Activated T-helper 1 cell treated with anti-CD3 and anti-CD28 coated beads, Interleukin-2, amount 50 U/mL, for 16 hours (primary cell): ENCODE results near the gene TMEM37.

ENCODE experiments used
- DNase-seq, 2 donors: peaks; one replicate each; pipeline ENCODE4 v3.0.0-alpha.2; 2020; ENCODE audit warnings: low read depth in 1 of 2, low spot score in 1 of 2

Gene TMEM37

DNA sequence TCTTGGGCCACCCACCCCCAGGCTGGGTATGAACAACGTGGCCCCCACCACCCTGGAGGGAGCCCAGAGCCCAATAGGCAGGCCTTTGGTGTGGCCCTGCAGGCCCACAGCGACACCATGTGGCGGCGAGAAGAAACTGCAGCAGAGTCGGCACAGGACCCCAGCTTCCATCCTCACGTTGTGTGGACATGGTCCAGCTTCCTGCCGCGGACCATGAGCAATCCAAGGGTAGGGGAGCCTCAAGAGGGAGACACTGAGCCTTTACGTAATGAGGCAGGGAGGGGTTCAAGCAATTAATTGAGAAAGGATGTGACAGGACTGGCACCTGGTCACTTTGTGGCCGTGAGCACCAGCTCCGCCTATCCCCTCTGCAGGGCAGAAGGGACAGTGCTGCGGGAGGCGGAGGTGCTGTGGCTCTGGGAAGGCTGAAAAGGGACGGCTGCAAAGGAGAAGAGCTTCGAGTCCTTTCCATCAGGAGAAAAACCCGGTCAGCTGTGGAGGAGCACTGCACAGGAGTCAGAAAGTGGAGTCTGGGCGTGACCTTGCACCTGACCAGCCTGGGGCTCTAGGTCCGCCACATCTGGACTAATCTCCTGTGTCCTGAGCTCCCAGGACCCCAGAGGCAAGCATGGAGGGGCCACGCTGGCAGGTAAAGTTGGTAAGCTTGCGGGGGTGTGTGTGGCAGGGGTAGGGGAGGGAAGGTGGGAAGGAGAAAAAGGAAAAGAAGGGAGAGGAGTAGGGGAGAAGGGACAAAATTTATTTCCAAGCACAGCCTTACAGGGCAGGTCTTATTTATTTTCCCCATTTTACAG is 44.9 kb downstream of the TMEM37 start:
- DNase-seq, result no peak

DNA sequence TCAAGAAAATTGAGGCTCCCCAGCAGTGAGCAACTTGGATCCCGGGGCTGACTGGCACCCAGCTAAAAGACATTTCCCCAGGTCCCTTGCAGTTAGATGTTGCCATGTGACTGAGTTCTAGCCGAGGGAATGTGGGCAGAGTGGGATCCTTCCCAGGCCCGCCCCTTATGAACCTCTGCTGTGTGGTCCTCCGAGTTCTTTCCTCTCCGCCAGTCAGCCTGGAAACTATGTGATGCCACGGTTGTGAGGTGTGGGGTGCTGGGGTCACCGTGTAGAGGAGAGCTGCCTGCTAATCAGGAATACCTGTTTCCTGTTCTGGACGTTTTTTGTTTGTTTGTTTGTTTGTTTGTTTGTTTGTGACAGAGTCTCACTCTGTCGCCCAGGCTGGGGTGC is 45.5 kb downstream of the TMEM37 start:
- DNase-seq, result no peak

DNA sequence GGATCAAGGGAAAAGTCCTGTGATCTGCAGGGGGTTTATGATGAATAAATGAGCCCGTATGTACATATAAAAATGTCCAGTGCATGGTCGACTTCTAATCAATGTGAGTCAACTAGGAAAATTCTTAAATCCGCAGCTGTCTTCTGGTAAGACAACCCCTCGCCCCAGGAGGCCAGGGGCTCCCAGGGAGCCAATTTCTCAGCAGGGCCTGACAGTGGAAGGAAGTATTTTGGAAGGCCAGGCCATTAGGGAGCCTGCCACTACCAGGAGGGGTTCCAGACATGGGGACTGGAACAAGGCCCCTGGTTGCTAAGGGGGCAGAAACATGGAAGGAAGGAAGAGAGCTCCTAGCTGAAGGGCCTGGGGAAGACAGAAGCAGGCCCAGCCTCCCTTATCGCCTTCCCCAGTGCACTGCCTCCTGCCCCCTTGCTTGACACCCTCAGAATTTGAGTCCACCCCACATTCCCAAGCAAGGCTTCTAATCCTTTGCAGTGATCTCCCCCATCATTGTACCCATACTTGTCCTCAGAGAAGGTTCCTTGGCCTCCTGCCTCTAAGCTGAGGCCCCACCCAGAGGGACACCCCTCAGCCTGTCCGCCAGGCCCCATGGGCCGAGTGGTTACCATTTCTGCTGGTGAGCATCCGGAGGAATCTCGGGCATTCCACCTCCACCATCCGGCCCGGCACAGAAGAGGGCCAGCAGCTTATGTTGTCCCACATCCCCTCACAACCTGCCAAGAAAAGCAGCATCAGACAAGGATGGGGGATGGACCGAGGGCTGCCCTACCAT is 46.7 kb downstream of the TMEM37 start:
- no peak for DNase-seq

DNA sequence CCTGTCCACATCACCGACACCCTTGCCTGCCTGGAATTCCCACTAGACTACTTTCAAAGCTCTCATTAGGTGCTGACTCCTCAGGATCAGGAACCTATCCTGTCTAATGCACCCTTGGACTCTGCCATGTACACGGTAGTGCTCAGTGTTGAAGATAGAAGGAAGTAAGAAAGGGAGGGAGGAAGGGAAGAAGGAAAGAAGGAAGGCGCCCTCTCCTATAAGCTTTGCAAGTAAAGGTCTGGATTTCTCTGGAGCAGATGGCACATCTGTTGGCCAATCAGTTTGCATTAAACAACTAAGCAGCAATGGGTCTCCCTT is 47.3 kb downstream of the TMEM37 start:
- DNase-seq, result no peak

DNA sequence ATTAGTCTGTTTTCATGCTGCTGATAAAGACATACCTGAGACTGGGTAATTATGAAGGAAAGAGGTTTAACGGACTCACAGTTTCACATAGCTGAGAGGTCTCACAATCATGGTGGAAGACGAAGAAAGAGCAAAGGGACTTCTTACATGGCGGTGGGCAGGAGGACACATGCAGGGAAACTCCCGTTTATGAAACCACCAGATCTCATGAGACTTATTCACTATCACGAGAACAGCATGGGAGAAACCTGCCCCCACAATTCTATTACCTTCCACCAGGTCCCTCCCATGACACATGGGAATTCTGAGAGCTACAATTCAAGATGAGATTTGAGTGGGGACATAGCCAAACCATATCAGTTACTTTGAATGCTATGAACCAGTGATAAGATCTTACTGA is 48.5 kb downstream of the TMEM37 start:
- DNase-seq, result no peak

DNA sequence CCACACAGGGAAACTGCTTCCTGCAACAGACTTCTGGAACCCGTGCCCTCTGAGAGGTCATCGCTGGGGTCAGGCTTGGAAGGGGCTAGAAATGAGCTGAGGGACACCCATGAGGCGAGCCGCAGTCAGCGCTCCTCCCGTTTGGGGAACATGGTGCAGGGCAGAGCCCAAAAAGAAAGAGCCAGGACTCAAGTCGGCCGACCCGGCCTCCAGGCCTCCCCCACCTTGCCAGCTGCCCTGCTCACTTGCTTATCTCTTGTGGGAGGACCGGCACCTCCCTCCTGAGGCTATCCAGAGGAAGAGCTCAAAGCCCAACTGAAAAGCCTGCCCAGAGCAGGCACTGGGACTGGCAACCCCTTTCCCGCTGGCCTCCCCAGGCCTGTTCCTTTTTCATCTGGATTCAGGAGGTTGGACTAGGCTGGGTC is 49.1 kb downstream of the TMEM37 start:
- DNase-seq, result no peak

DNA sequence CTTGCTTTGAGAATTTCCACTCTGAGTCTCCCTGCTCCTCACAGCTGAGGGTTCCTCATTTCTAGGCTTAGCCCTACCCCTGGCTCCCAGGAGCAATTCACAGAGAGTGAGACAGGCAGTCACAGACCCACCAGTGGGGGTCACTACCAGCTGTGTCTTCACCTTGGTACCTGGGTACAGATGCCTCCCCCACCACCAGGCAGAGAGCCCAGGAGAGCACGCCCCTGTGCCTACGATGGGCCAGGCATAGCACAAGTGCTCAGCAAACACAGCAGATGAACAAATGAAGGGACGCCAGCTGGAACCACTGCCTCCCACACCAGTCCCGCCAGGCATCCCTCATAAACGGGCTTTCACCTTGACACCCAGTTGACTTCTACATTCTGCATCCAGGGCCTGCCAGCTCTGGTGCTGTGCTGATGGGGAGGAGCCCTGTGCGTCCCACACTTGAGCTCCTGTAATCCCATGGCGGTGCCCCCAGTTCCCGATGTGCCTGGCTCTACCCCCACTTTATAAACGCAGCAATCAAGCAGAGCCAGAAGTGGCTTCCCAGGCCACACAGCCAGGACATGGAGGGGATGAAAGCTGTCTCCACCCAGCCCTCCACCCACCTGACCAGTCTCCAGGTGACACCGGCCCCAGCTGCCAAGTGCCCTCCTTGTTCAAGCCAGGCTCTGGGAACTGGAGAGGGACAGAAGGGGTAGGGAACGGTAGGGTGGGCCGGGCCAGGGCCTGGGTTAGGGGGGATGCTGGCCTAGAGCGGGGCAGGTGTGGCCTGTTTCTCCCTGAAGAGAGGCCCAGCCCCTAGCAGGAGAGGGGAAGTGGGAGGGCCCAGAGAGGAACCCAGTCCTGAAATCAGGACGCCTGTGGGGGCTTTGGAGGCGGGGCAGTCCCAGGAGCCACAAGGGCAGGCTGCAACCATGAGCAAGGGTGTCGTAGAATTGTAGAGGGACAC is 50.1 kb downstream of the TMEM37 start:
- no peak for DNase-seq

DNA sequence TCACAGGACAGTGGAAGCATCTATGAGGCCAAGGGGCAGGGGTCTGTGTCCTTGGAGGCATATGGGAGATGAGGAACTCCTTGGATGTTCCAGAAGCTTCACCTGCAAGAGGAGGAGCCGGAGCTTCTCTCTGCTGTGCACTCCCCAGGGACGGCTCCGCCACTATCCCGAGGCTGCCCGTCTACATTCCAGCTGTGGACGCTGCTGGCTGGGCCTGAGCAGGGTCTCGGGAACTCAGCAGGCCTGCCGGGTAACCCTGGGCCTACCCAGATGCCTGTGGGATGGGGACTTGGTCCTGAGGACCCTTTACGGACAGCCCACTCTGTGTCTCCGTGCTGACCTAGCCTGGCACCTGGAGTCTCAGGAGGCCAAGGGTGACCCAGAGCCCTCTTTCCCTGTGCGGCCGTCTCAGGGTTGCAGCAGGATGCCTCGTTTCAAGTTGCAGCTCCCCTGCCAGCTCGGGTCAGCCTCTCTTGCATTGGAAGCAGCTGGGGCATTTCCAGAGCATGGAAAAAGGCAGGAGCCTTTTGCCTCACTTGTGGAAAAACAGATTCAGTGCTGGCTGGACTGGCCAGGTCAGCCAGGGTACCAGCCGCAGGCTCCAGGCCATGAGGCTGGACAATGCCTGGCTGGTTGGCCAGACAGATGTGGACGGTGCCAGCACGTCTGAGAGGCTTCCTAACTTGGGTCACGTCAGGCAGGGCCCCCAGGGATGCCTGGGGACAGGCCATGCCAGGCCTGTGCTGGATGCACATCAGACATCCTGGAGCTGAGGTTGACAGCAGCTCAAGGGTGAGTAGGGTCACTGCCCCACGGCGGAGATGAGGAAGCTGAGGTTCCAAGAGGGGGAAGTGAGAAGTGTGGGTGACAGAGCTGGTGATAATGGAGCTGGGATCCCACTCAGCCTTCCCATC is 51.1 kb downstream of the TMEM37 start:
- DNase-seq, result no peak

DNA sequence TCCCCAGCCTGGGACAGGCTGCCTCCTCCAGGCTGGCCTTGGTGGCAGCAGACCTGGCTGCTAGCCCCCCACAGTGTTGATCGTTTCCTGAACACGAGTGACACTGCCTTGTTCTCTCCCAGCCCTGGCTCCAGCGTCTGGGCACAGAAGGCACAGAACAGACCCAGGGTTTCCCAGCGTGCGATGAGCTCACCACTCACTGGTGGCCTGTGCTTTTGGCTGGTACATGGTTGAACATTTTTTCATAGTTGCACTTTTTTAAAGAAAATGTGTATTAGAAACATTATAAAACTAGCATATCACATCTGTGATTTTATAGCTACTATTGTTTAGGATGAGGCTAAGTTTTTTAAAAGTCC is 51.7 kb downstream of the TMEM37 start:
- DNase-seq, result no peak

DNA sequence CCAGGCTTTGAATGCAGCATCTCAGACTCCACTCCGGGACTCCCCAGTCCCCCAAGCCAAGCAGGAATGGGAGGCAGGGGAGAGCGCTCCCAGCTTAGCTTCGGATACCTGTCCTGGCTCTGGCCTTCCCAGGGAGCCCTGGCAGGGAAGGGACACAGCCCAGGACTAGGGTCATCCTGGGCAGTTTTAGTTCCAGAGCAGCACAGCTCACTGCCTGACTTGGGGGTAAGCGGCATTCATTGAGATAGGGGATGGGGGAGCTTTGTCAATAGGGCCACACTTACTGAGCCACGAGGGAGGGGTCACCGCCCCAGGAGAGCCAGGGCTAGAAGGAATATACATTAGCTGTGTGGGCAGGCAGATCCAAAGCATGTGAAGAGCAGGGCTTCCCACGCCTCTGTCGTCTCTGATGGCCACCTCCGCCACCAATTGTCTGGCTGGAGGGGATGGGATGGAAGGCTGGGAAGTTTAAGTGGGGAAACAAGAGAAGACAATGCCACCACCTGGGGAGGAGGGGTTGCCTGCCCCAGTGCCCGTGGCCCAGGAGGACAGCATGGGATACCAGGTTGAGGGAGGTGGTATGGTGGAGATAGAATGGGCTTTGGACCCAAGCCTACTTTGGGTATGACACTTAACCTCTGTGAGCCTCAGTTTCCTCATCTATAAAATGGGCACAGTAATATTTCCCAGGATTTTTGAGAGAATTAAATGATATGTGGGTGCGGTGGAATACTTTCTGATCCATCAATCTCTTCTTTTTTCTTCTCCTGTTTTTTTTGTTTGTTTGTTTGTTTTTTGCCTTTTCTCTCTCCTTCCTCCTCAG is 52.5 kb downstream of the TMEM37 start:
- DNase-seq, result no peak

DNA sequence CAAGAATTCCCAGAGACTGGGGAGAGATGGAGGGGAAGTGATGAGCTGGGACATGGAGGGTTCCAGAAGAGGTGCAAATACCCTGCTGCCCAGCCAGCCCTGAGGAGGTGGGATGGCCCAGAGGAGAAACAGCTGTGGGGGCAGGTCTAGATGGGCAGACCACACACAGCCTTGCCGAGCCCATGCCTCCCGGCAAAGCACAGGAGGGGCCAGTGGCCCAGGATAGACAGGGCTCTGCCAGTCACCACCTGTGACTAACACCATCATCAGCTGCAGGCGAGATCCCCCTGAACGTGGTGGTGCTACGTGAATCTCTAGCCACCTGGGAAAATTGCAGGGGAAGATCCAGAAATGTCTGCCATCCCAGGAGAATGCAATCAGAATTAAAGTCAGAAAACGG is 53.2 kb downstream of the TMEM37 start:
- DNase-seq, result no peak

DNA sequence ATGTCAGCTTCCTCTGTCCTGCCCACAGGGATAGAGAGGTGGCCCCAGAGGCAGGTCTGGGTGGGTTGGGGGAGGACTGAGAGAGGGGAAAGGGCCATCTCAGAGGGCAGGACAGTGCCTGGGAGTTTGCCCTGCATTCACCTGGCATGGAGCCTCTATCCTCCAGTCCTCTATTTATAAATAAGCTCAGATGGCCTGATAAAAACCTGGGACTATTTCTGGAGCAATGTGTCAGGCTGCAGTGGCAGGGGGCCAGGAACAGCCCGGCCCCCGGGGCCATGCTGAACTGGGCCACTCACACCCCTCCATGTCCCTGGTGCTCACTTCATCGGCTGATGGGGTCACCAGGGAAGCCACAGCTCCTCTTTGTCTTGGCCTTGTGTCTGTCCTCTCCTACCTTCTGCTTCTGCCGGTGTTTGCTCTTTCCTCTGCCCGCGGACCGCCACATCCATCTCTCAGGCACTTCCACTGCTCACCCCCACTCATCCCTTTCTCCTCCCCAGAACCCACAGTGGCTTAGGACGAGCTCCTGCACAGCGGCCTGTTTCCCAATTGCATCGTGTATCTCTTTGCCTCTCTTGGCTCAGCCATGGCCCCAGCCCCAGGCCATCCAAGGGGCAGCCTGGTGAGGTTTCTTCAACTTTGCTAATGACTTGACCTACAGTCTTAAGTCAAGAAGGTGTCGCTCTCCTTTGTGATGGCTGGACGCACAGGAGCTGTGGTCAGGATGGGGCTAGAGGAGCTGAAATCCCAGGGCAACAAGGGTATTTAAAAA is 53.9 kb downstream of the TMEM37 start:
- DNase-seq, result no peak

DNA sequence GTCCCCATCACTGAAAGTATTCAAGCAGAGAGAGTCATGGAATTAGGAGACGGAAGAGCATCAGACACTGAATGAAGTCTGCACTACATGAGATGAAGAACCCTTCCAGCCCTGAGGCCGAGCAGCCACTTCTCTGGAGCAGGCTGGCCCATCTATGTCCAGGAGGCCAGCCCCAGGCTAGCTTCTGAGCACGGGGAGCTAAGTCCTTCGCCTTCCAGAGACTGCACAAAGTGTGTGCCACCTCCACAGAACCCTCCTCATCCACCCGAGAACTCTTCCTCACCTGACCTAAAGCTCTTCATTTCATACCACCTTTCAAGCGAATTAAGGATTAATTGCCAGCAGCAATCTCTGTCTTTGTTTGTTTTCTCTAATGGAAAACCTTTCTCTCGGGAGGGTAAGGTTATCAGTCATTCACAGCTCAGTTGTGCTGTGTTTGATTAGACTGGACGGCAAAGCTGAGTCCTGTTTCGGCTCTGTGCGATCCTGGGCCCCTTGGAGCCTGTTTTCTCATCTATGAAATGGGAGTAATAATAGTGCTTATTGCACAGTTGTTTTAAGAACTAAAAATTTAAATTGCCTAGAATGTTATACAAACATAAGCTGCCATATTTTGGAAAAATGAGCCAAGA is 54.7 kb downstream of the TMEM37 start:
- DNase-seq, result no peak

DNA sequence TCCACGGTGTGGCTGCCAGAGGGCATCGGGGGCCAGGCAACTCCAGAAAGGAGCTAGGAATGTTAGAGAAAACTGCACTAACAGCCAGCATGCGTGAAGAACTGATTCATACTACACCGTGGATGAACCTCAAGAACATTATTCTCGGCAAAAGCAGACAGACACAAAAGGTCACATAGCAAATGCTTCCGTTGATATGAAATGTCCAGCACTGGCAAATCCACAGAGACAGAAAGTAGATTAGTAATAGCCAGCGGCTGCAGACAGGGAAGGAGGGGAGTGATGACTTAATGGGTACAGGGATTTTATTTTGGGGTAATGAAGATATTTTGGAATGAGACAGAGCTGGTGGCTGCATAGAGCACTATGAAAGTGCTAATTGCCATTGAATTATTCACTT is 55.2 kb downstream of the TMEM37 start:
- no peak for DNase-seq

DNA sequence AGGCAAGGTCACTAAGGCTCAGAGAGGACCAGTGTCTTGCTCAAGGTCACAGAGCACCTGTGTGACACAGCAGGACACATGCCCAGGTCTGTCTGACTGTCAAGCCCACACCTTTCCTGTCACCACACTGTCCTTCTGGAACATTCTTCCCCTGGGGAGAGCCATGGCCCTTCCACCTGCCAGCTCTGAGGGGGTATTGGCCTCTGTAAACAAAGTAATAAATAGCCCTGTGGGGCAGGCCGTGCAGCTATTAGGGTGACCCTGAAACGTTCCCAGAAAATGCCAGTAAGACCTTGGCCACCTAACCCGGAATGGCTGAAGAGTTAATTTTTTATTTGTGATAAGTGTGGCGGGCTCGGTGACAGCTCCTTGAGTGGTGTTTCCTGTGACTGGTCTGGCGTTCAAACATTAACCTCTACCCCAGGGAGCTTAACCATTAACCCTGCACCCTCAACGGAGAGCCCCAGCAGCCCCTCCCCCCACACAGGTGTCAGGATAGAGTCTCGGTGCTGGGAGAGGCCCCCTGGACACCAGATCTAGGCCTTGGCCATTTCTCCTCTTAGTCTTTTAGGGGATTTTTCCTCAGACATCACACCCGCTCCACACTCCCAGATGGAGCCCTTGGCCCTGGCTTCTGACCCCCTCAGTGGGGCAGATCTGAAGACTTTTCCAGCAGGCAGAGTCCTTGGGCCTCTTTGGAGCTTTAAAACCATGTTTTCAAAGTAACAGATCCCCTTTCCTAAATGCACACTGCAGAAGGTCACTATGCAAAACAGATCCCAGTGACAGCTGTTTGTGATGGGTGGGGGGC is 56.0 kb downstream of the TMEM37 start:
- DNase-seq, result no peak
